OCI-LY1 (cell line): Measurements from ENCODE around the gene STK4.

ENCODE experiments used
- CTCF ChIP-seq: fragments of 200-600 bp; sonication (generic), shearing (Covaris generic); IDR thresholded peaks from 2 replicates; pipeline ENCODE4 v1.5.1; 2017; ENCODE audit warnings: mild to moderate bottlenecking, antibody characterized with exemption, low read length, moderate library complexity, mixed read lengths
- EZH2 ChIP-seq: fragments of 200-600 bp; sonication (generic), shearing (Covaris generic); IDR thresholded peaks from 2 replicates; pipeline ENCODE4 v1.8.0; 2017; ENCODE audit warnings: borderline replicate concordance, mixed run types, mild to moderate bottlenecking, antibody characterized with exemption, low read length, moderate library complexity, mixed read lengths

- no peak for TF ChIP-seq CTCF
- no peak for TF ChIP-seq EZH2
These were observed 72.6 kb downstream of the STK4 start for GRCh38 chr20:45038745-45039474.
